Kidney (tissue), 14 donors: ENCODE measurements around the gene STMND1. TPM values are rescaled to one million over a fixed set of nuclear protein-coding genes. Genes with fewer than 3 reads are reported as not detected.

Experiments used
- DNase-seq, 5 donors: peaks; one replicate each; pipeline ENCODE4 v3.0.0-alpha.2; 2013 to 2020
- FAIRE-seq: peaks from 2 replicates; lab custom pipeline; 2012; peaks lifted over from hg19 to GRCh38; lab: Jason Lieb, UNC
- H3K27ac ChIP-seq, 2 donors: one replicate each; pipeline ENCODE4 v1.7.0; 2013; ENCODE audit warnings: low read depth in 2 of 2, low read length in 2 of 2, inconsistent platforms in 1 of 2
- H3K27me3 ChIP-seq: one replicate; pipeline ENCODE4 v1.7.1; 2013; ENCODE audit warnings: low read length, inconsistent platforms; ENCODE audit not compliant: control insufficient read depth, insufficient read depth
- H3K36me3 ChIP-seq, 3 donors: one replicate each; pipeline versions ENCODE4 v1.7.0 to v1.7.1; 2013; ENCODE audit warnings: low read length in 3 of 3, control low read depth in 1 of 3, inconsistent platforms in 1 of 3; ENCODE audit not compliant: insufficient read depth in 3 of 3, control insufficient read depth in 2 of 3
- H3K4me1 ChIP-seq, 3 donors: one replicate each; pipeline versions ENCODE4 v1.7.0 to v1.7.1; 2013; ENCODE audit warnings: low read length in 3 of 3, inconsistent platforms in 1 of 3, low read depth in 1 of 3; ENCODE audit not compliant: control insufficient read depth in 2 of 3, insufficient read depth in 2 of 3
- H3K4me3 ChIP-seq, 3 donors: one replicate each; pipeline versions ENCODE4 v1.7.0 to v1.8.1; 2013; ENCODE audit warnings: low read length in 3 of 3, control low read depth in 1 of 3, inconsistent platforms in 1 of 3
- H3K9ac ChIP-seq, 3 donors: one replicate each; pipeline versions ENCODE4 v1.7.0 to v1.7.1; 2013; ENCODE audit warnings: low read length in 3 of 3, control low read depth in 1 of 3, inconsistent platforms in 1 of 3
- H3K9me3 ChIP-seq, 3 donors: one replicate each; pipeline versions ENCODE4 v1.7.0 to v1.7.1; 2013; ENCODE audit warnings: low read length in 3 of 3, control low read depth in 1 of 3, inconsistent platforms in 1 of 3; ENCODE audit not compliant: control insufficient read depth in 2 of 3, insufficient read depth in 1 of 3
- intact Hi-C: fragments of 100-400 bp; cut with DNase I; formaldehyde crosslinking; loops from one replicate; pipeline ENCODE4 v1.11.1; 2022
- polyA plus RNA-seq: library from polyadenylated mRNA; stranded (reverse); fragments of 350-450 nt; fragmentation: Illumina TruSeq; extraction: RNeasy Lipid Tissue Mini Kit (QIAGEN cat#74804); gene quantifications from one replicate; pipeline ENCODE4 v1.2.3, GENCODE V29; 2014; ENCODE audit warnings: low read depth, low replicate concordance; ENCODE audit not compliant: insufficient read depth
- total RNA-seq: library from RNA; stranded (reverse); fragmentation: NEBNext Ultra II Directional; extraction: Animal tissue kit (Norgen Biotek cat#: 25700); gene quantifications from one replicate; pipeline ENCODE4 v1.2.1, GENCODE V29; 2021
- TF ChIP-seq, protein P1 (sequence below): IDR thresholded peaks from 3 replicates; pipeline ENCODE4 v1.5.1; 2012; ENCODE audit warnings: mild to moderate bottlenecking, moderate library complexity, borderline replicate concordance; ENCODE audit not compliant: insufficient read depth; ENCODE audit errors: extremely low read depth
- donor health status: control.
- donor health status: control.
- donor health status: control.
- donor health status: control.
- donor health status: control.
- donor health status: DM: yes; HTN: yes; CAD: no.
- donor health status: Normal renal cell carcinoma (clear cell type).

The STMND1 gene
- total and polyA plus RNA-seq, 2 donors from 2014 or later: not detected

DNA sequence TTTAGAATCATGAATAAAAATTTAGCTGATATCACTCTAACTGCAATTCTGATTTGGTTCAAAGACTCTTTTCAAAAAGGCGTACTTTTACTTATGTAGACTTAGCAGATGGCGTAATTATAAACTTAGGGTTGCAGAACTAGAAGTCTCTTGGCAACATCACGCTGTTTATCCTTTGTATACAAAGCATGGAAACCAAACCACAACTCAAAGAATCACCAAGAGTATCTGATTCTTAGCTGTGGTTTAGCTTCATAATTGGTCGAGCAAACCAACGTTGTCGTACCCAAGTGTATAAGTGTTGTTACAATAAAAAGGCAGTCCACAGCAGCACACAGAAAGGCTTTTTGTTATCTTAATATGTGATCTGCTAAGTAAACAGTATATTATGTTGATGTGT is 18.2 kb downstream of the STMND1 start:
- intact Hi-C loops: no loop called here
- H3K27ac ChIP-seq: no peak overlapping the region
- H3K4me3 ChIP-seq: no peak overlapping the region
- TF ChIP-seq, protein P1, sequence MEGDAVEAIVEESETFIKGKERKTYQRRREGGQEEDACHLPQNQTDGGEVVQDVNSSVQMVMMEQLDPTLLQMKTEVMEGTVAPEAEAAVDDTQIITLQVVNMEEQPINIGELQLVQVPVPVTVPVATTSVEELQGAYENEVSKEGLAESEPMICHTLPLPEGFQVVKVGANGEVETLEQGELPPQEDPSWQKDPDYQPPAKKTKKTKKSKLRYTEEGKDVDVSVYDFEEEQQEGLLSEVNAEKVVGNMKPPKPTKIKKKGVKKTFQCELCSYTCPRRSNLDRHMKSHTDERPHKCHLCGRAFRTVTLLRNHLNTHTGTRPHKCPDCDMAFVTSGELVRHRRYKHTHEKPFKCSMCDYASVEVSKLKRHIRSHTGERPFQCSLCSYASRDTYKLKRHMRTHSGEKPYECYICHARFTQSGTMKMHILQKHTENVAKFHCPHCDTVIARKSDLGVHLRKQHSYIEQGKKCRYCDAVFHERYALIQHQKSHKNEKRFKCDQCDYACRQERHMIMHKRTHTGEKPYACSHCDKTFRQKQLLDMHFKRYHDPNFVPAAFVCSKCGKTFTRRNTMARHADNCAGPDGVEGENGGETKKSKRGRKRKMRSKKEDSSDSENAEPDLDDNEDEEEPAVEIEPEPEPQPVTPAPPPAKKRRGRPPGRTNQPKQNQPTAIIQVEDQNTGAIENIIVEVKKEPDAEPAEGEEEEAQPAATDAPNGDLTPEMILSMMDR: no peak
- no peak overlapping the region for H3K9ac ChIP-seq
- no peaks in the 10 kb centered on the region for H3K27me3 ChIP-seq
- DNase-seq: no peak
- no peaks in the 10 kb centered on the region for H3K9me3 ChIP-seq
- FAIRE-seq: no peak
- H3K36me3 ChIP-seq: no peaks in the 10 kb centered on the region
- H3K4me1 ChIP-seq: peaks cover 0 to 4% (median 0%) of the 10 kb centered on the region in 3 donors

DNA sequence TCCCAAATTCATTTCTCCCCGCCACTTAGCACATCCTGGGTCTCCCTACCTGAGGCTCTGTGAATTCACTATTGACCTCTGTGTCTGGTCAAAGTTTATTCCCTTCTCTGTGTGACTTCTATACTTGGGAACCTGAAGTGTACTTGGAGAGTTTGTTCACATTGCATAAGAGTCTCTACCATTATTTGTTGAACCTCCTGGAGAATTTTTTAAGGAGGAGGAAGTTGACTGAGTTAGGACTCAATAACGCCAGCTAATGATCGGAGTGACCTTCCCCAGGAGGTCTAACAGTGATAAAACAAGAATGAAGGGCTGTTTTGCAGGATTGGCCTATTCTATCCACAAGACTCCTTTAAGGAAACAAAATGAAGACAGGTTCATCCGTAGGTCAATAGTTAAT is 23.6 kb downstream of the STMND1 start:
- FAIRE-seq: no peak
- TF ChIP-seq, protein P1: no peak

DNA sequence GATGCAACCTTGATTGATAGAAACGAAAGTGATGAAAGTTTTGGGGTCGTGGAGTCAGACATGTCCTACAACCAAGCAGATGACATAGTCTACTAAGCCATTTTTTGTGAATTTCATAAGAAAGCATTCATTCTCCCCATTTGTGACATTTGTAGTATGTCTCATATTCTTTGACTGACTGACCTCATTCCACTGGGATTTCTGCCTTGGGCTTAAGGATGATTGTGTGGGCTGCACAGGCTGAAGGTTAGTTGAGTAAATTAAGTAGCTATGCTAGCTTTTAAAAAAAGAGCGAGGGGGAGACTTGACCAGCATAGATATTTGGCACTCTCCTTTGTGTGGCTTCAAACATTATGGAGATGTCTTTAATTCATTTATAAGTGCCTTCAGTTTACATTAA is 28.9 kb downstream of the STMND1 start:
- H3K9me3 ChIP-seq: peaks cover 0 to 5% (median 2%) of the 10 kb centered on the region in 3 donors
- FAIRE-seq (no peak), DNase-seq (no peak)
- intact Hi-C loops: no loop called here
- no peaks in the 10 kb centered on the region for H3K36me3 ChIP-seq
- no peak overlapping the region for H3K27ac ChIP-seq
- no peak overlapping the region for H3K9ac ChIP-seq
- H3K4me3 ChIP-seq: no peak overlapping the region
- no peaks in the 10 kb centered on the region for H3K27me3 ChIP-seq
- TF ChIP-seq, protein P1: no peak
- H3K4me1 ChIP-seq: no peaks in the 10 kb centered on the region

More for the DNA sequence above, 23.6 kb downstream of the STMND1 start:
- Histone ChIP-seq H3K9me3 (no peaks in the 10 kb centered on the region), H3K27me3 (no peaks in the 10 kb centered on the region), H3K9ac (no peak overlapping the region), H3K4me3 (no peak overlapping the region), H3K4me1 (no peaks in the 10 kb centered on the region), H3K27ac (no peak overlapping the region), H3K36me3 (no peaks in the 10 kb centered on the region)
- intact Hi-C loops: no loop called here
- no peak for DNase-seq

DNA sequence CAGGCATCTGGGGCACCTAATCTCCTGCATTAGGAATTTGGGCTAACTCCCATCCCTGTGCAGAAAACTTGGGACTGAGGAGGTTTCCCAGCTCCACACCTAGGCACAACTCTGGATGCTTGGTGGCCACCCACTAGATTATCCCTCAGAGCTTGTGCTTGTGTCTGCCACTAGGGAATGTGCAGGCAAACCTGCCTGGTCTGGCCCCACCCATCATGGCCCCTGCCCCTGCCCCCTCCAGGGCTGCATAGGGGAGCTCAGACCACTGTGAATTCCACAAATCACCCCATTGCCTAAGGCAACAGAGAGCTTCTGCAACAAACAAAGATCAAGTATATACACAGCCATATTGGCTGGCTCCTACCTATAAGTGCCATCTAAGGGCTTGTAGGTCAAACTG is 31.1 kb downstream of the STMND1 start:
- TF ChIP-seq, protein P1: no peak
- intact Hi-C loops: no loop called here
- no peak for FAIRE-seq

More for the DNA sequence above, 31.1 kb downstream of the STMND1 start:
- no peak overlapping the region for H3K9ac ChIP-seq
- no peaks in the 10 kb centered on the region for H3K27me3 ChIP-seq
- H3K36me3 ChIP-seq: no peaks in the 10 kb centered on the region
- no peak overlapping the region for H3K27ac ChIP-seq
- H3K9me3 ChIP-seq: peaks cover 0 to 10% (median 2%) of the 10 kb centered on the region in 3 donors
- H3K4me1 ChIP-seq: no peaks in the 10 kb centered on the region
- no peak for DNase-seq
- no peak overlapping the region for H3K4me3 ChIP-seq
